Stimulated activated CD8-positive, alpha-beta memory T cell treated with anti-CD3 and anti-CD28 coated beads, Interleukin-15, amount 100 ng/mL, for 48 hours (primary cell): ENCODE data around the gene AK9.

ENCODE experiments used
- DNase-seq, 2 donors: peaks; one replicate each; pipeline ENCODE4 v3.0.0-alpha.2; 2020; ENCODE audit warnings: low read depth in 2 of 2

The AK9 gene

DNA sequence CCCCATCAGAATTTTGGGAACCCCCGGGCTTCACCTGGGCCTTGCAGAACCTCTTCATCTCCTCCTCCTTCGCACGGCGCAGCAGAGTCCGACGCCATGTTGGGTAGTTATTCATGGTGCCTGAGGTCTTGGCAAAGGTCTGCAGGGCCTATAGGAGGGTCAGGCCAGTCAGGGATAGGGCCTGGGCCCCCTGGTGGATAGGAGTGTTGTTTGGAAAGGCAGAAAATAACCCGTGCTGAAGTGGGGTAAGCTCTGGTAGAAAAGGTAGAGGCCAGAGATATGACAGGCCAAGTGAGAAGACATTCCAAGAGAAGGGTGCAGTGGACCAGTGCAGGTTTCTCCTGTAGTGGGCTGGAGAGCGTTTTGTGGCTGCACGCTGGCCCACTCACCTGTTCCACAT lies 245.6 kb downstream of the AK9 start:
- no peak for DNase-seq

DNA sequence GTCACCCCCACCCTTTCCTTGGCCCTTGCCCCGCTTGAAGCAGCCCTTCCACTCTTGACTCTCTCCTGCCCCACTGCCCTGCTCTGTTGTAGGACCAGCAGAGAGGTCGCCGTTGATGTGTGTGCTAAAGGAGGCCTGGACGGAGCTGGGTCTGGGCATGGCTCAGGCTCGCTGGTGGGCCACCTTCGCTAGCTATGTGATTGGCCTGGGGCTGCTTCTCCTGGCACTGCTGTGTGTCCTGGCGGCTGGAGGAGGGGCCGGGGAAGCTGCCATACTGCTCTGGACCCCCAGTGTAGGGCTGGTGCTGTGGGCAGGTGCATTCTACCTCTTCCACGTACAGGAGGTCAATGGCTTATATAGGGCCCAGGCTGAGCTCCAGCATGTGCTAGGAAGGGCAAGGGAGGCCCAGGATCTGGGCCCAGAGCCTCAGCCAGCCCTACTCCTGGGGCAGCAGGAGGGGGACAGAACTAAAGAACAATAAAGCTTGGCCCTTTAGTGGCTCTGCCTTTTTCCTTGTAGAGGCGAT lies 247.5 kb downstream of the AK9 start:
- DNase-seq, result no peak
